ENCODE data around the gene NOL4. TPM values are rescaled to one million over a fixed set of nuclear protein-coding genes. Genes with fewer than 3 reads are reported as not detected.
"Not testable (repeated sequence)": the region's sequence is repeated elsewhere in the genome, so short reads cannot be mapped to it uniquely, and the experiment has no call there.

NOL4 gene
- 2.8 TPM for total RNA-seq

DNA sequence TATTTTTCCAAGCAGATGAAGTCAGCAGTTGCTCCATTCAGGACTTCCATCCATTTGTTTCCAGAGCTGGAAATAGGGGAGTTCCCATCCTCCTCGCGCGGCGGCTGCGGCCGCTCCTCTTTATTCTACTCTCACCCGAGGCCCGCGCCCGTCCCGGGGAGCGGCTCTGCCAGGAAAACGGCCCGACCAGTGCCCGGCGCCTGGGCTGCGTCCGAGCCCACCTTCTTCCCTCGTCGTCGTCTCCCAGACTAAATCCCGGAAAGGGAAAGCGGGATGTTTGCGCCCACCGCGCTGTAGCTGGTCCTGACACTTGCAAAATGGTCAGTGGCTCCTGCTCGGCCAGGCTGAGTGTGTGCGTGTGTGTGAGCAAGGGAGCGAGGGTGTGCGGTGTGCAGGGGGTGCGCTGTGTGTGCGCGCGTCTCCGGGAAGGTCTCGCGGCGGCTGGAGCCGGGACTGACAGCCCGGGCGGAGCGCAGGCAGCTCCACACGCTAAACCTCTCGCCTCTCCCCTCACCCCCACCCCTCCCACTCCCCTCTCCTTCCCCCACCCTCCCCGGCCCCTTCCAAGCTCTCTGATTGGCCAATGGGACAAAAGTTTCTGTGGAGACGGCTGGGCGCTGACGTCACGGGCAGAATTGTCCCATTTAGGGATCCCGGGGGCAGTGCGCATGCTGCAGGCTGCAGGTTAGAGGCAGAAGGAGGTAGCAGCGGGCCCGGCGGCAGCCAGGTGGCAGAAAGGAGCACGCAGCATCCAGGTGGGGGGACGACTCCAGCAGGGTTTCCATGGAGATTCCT lies at the start of gene NOL4:
Gene NOL4 (minus strand): TSS at position 491 of the 795 bp plus-strand sequence. CDS start 1,660 bp downstream, outside the sequence.
- peak; percentile 78 for ATAC-seq
- DNase-seq (ENCODE audit: low spot score): no peak

- not testable (repeated sequence) for DNase-seq (ENCODE audit: low spot score); ATAC-seq
Observed at GRCh38 chr18:34266029-34266428, 41.3 kb upstream of the NOL4 start.

GRCh38 chr18:34261865-34262780 lies 37.4 kb upstream of the NOL4 start:
- no peak for ATAC-seq
- DNase-seq (ENCODE audit: low spot score): no peak

GRCh38 chr18:34258176-34258575 lies 33.5 kb upstream of the NOL4 start:
- ATAC-seq (no peak), DNase-seq (ENCODE audit: low spot score) (no peak)

DNA sequence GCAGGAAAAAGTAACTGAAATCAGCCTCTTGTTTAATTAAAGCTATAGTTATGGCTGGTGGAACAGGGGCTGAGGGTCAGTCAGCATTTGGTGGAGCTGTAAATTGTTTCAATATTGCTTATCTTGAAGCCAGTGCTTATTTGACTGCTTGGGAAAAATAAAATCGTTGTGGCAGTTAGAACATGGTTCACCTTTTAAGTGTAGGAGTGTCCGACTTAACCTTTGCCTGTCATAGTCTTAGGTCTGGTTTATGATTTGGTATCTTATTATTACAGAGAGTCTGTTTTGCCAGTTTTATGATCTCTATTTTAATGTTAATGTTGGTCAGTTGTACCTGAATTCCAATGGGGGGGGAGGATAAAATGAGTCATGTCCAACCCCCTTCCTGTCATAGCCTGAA lies 27.2 kb upstream of the NOL4 start:
- ATAC-seq (no peak), DNase-seq (ENCODE audit: low spot score) (no peak)

GRCh38 chr18:34248727-34249126 lies 24.0 kb upstream of the NOL4 start:
- ATAC-seq (no peak), DNase-seq (ENCODE audit: low spot score) (no peak)

GRCh38 chr18:34242739-34243138 lies 18.0 kb upstream of the NOL4 start:
- ATAC-seq (no peak), DNase-seq (ENCODE audit: low spot score) (no peak)

DNA sequence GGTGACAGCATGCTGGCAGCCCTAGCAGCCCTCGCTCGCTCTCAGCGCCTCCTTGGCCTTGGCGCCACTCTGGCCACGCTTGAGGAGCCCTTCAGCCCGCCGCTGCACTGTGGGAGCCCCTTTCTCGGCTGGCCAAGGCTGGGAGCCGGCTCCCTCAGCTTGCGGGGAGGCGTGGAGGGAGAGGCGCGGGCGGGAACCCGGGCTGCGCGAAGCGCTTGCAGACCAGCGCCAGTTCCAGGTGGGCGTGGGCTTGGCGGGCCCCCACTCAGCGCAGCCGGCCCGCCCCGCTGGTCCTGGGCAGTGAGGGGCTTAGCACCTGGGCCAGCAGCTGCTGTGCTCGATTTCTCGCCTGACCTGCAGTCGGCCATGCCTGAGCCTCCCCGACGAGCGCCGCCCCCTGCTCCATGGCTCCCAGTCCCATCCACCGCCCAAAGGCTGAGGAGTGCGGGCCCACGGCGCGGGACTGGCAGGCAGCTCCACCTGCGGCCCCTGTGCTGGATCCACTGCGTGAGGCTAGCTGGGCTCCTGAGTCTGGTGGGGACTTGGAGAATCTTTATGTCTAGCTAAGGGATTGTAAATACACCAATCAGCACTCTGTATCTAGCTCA lies 9.2 kb upstream of the NOL4 start:
- not testable (repeated sequence) for ATAC-seq; DNase-seq (ENCODE audit: low spot score)

DNA sequence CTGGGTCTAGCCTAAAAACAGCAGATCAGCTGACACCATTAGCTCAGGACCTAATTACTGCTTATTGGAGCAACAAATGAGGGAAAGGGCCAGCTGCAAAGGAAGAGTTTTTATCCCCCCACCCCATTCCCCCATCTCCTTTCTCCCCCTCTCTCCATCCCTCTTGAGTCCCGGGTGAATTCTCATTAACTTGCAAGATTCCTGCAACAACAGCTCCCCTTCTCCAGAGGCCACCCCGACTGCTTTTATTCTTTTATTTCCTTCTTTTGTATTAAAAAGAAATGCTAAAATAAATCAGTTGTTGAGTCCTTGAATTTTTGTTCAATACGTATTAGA lies 473 bp upstream of the NOL4 start:
- DNase-seq (ENCODE audit: low spot score): no peak
- ATAC-seq: no peak

- DNase-seq (ENCODE audit: low spot score) (no peak), ATAC-seq (no peak)
Observed at GRCh38 chr18:34223893-34224422, 755 bp downstream of the NOL4 start.

- DNase-seq (ENCODE audit: low spot score): no peak
- peak; percentile 42 for ATAC-seq
Observed at GRCh38 chr18:34223164-34223892, 1.4 kb downstream of the NOL4 start.

DNA sequence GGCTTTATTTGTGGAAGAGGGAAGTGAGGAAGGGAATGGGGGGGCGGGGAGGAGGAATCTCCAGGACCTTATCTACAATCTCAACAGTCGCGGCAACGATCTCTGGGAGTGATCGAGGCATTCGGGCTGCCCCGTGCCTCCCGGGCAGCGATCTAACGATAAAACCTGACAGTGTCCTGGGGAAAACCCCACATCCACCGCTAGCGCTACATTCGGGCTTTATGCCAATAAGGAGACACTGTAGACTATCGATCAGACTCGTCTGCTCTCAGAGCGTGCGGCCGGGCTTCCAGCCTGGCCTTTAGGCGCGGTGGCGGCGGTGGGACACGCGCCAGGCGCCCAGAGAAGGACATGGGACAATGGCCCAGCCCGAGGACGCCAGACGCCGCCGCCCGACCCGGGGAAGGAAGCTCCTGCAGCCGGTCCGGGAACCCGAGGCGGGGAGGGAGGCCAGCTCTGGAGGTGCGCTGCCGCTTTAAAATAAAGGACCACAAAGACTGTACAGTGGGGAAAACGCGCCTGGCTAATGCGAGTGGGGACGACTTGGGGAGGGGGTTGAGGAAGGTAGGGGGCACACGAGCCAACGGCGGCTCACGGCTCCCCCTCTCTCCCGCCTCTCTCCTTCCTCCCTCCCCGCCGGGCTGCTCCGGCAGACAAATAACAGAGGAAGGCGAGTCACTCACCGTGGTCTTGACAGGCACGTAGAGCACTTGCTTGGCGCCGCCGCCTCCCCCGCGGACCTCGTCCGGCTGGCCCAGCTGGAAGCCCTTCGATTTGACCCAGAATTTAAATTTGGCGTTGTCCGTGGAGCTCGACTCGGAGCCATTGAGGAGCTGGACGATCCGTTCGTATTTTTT lies 2.2 kb downstream of the NOL4 start:
- DNase-seq (ENCODE audit: low spot score): no peak

GRCh38 chr18:34221971-34222306 lies 2.8 kb downstream of the NOL4 start:
- ATAC-seq (peak; percentile 15), DNase-seq (ENCODE audit: low spot score) (no peak)

More for the DNA sequence above, 2.2 kb downstream of the NOL4 start:
- peak; percentile 56 for ATAC-seq

- DNase-seq (ENCODE audit: low spot score): no peak
- ATAC-seq: no peak
Observed at GRCh38 chr18:34220081-34220815, 4.5 kb downstream of the NOL4 start.

- DNase-seq (ENCODE audit: low spot score) (no peak), ATAC-seq (no peak)
Observed at GRCh38 chr18:34219651-34220050, 5.1 kb downstream of the NOL4 start.

DNA sequence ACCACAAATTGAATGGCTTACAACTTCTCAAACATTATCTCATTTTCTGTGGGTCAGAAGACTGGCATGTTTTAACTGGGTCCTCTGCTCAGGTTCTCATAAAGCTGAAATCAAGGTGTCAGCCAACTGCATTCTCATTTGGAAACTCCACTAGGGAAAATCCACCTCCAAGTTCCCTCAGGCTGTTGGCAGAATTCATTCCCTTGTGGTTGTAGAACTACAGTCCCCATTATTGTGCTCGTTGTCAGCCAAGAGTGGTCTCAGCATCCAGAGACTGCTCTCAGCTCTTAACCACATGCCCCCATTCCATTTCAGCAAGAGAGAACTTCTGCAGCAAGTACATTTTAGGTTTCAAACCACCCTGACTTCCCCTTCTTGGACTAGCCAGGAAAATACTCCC lies 12.2 kb downstream of the NOL4 start:
- DNase-seq (ENCODE audit: low spot score) (no peak), ATAC-seq (no peak)

GRCh38 chr18:34207344-34207851 lies 17.3 kb downstream of the NOL4 start:
- ATAC-seq: no peak
- no peak for DNase-seq (ENCODE audit: low spot score)

GRCh38 chr18:34203866-34204265 lies 20.8 kb downstream of the NOL4 start:
- DNase-seq (ENCODE audit: low spot score): no peak
- ATAC-seq: no peak

DNA sequence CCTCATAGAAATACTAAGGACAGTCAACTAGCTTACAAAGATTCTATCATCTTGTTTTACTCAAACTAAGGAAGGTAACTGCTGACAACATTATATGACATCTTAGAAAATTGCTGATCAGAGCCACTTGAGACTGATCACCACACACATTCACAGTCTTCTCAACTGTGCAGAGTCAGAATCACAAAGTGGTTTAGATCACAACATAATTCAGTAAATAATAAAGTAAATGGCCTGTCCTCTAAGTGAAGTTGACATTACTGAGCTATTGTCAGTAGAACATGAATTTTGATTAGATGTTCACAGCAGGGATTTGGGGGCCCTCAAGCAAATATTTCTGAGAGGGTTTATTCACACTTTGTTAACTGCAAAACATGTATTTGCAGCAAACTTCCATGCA lies 28.5 kb downstream of the NOL4 start:
- no peak for ATAC-seq
- no peak for DNase-seq (ENCODE audit: low spot score)

Data from left lobe of liver (tissue), 2 donors.